K562 (cell line): ENCODE measurements around the gene PPM1E. TPM values are rescaled to one million over a fixed set of nuclear protein-coding genes. Genes with fewer than 3 reads are reported as not detected.

Experiments
- ATAC-seq: fragments of 200-7000 bp; cut with Tn5 transposase; 3 replicates; pipeline ENCODE4 v1.9.1; 2020; ENCODE audit warnings: moderate library complexity
- BruUV-seq: library from RNA; stranded (reverse); fragments of 400-500 nt; replicated peaks from 2 replicates; lab custom pipeline; 2021; lab: Mats Ljungman, UMichigan
- CTCF ChIA-PET: fragments of 300-600 bp; formaldehyde crosslinking; extraction: SDS; loops from one replicate; lab custom pipeline; 2021; ENCODE audit warnings: low intra/inter-chr PET ratio; lab: Yijun Ruan, JAX
- POLR2A ChIA-PET: fragments of 300-600, 350-650 bp; sonication (Branson Sonifier 250); formaldehyde crosslinking; extraction: SDS; loops from one replicate; lab custom pipeline; 2021; ENCODE audit warnings: antibody characterized with exemption, inconsistent platforms; lab: Yijun Ruan, JAX
- DNase-seq, 4 experiments: peaks; one replicate each; pipeline versions ENCODE4 v3.0.0 to v3.0.0-alpha.2; 2011 to 2018; ENCODE audit warnings: low spot score in 3 of 4, mixed read lengths in 3 of 4; ENCODE audit errors: extremely low read depth in 1 of 4
- FAIRE-seq: peaks from 2 replicates; lab custom pipeline; 2011; peaks lifted over from hg19 to GRCh38; lab: Jason Lieb, UNC
- H2AFZ ChIP-seq: 2 replicates; pipeline ENCODE4 v1.6.0; 2011; ENCODE audit warnings: low read depth, low read length, control low read depth, inconsistent platforms
- H3K27ac ChIP-seq: fragments of 200-600 bp; 3 replicates; pipeline ENCODE4 v1.8.0; 2011; ENCODE audit warnings: low read depth, mild to moderate bottlenecking, control low read depth, inconsistent platforms, low read length, moderate library complexity, mixed read lengths; ENCODE audit errors: extremely low read depth
- H3K27me3 ChIP-seq, 2 experiments: fragments of 300-600 bp in 1 of 2; 2 replicates in 1 of 2; 3 replicates in 1 of 2; pipeline versions ENCODE4 v1.6.0 to v1.8.0; 2011; ENCODE audit warnings: inconsistent platforms in 2 of 2, low read length in 2 of 2, mild to moderate bottlenecking in 1 of 2, mixed read lengths in 1 of 2, moderate library complexity in 1 of 2; ENCODE audit not compliant: control insufficient read depth in 2 of 2, insufficient read depth in 2 of 2
- H3K36me3 ChIP-seq: fragments of 300-600 bp; 3 replicates; pipeline ENCODE4 v1.8.0; 2011; ENCODE audit warnings: mild to moderate bottlenecking, low read length, inconsistent platforms; ENCODE audit not compliant: control insufficient read depth, insufficient read depth
- H3K4me1 ChIP-seq, 2 experiments: fragments of 200-600 bp in 1 of 2; replicated peaks in 1 of 2; 2 replicates in 1 of 2; 3 replicates in 1 of 2; pipeline versions ENCODE4 v1.5.1 to v1.8.0; 2011; ENCODE audit warnings: inconsistent platforms in 2 of 2, low read length in 2 of 2, mild to moderate bottlenecking in 1 of 2, mixed read lengths in 1 of 2, moderate library complexity in 1 of 2; ENCODE audit not compliant: control insufficient read depth in 2 of 2, insufficient read depth in 2 of 2
- H3K4me2 ChIP-seq: 2 replicates; pipeline ENCODE4 v1.6.1; 2011; ENCODE audit warnings: low read length, control low read depth, inconsistent platforms, mixed read lengths; ENCODE audit not compliant: insufficient read depth
- H3K4me3 ChIP-seq: fragments of 200-600 bp; sonication (generic), shearing (Covaris generic); 2 replicates; pipeline ENCODE4 v1.5.1; 2016; ENCODE audit warnings: control low read depth, inconsistent platforms
- H3K79me2 ChIP-seq: fragments of 200-600 bp; 3 replicates; pipeline ENCODE4 v1.8.0; 2011; ENCODE audit warnings: low read length, inconsistent platforms; ENCODE audit not compliant: control insufficient read depth, insufficient read depth
- H3K9ac ChIP-seq, 2 experiments: 2 replicates each; pipeline versions ENCODE4 v1.6.0 to v1.6.1; 2011; ENCODE audit warnings: low read depth in 2 of 2, low read length in 2 of 2, control low read depth in 1 of 2, inconsistent platforms in 1 of 2, mild to moderate bottlenecking in 1 of 2, mixed read lengths in 1 of 2; ENCODE audit not compliant: insufficient read depth in 1 of 2
- H3K9me1 ChIP-seq: one replicate; pipeline ENCODE4 v1.6.0; 2011; ENCODE audit warnings: inconsistent platforms, mild to moderate bottlenecking, low read length, moderate library complexity; ENCODE audit not compliant: control insufficient read depth, insufficient read depth
- H3K9me3 ChIP-seq: replicated peaks from 2 replicates; pipeline ENCODE4 v1.5.1; 2011; ENCODE audit warnings: low read depth, low read length, inconsistent platforms; ENCODE audit not compliant: control insufficient read depth, insufficient read depth
- H4K20me1 ChIP-seq: replicated peaks from 2 replicates; pipeline ENCODE4 v1.6.1; 2011; ENCODE audit warnings: low read length, inconsistent platforms, mixed read lengths; ENCODE audit not compliant: control insufficient read depth, insufficient read depth
- HDAC2 ChIP-seq: fragments of 450-650 bp; IDR thresholded peaks from 2 replicates; pipeline ENCODE4 v1.6.1; 2016; ENCODE audit warnings: mild to moderate bottlenecking
- ZFP1 ChIP-seq: fragments of 450-650 bp; formaldehyde crosslinking; IDR thresholded peaks from 2 replicates; pipeline ENCODE4 v1.4.0; 2020; ENCODE audit warnings: mild to moderate bottlenecking, mixed read lengths
- WGBS: fragments of 100-300 bp; shearing (Covaris generic); methylation state at CpG from one replicate; pipeline ENCODE4 v1.1.6; 2016; ENCODE audit warnings: low coverage, mixed read lengths; ENCODE audit not compliant: insufficient coverage; ENCODE audit errors: missing lambda C conversion rate; 5-methylcytosine and 5-hydroxymethylcytosine counted together
- in situ Hi-C: fragments of 300-500 bp; cut with MboI; formaldehyde crosslinking; loops from 4 replicates; pipeline ENCODE4 v1.15.0; 2018; ENCODE audit warnings: inconsistent platforms, mixed read lengths
- intact Hi-C: fragments of 100-400 bp; cut with micrococcal nuclease; formaldehyde crosslinking; loops from 2 replicates; pipeline ENCODE4 v1.14.2; 2022
- polyA plus RNA-seq, 8 experiments: library from polyadenylated mRNA; depleted of rRNA in 4 of 8; stranded (reverse) in 5 of 8; unstranded in 3 of 8; fragments of >200 nt; fragmentation: Nextera tagmentation in 2 of 8; fragmentation: Illumina TruSeq in 1 of 8; extraction: Ambion mirVana in 2 of 8; extraction: Trizol in 1 of 8; gene quantifications; 2 replicates each; pipeline versions ENCODE4 v1.2.1 to v1.2.3, GENCODE V29; 2011 to 2014; ENCODE audit warnings: inconsistent platforms in 1 of 8, missing spikeins in 1 of 8
- total RNA-seq, 7 experiments: library from RNA; depleted of rRNA in 6 of 7; stranded (reverse); fragments of >200 nt in 6 of 7; fragmentation: Illumina TruSeq in 2 of 7; extraction: Trizol in 2 of 7; gene quantifications; 2 replicates each; pipeline versions ENCODE4 v1.2.1 to v1.2.3, GENCODE V29; 2011 to 2021; ENCODE audit warnings: low replicate concordance in 1 of 7
- TF ChIP-seq, protein P1 (sequence below): fragments of 250-450 bp; sonication (Bioruptor Pico); IDR thresholded peaks from 2 replicates; pipeline ENCODE4 v1.4.0; 2020; ENCODE audit warnings: mild to moderate bottlenecking, moderate library complexity
- TF ChIP-seq, protein P2 (sequence below), 2 experiments: IDR thresholded peaks; 2 replicates each; pipeline ENCODE4 v1.6.1; 2011; ENCODE audit warnings: borderline replicate concordance in 1 of 2, control low read depth in 1 of 2, low read depth in 1 of 2, low read length in 1 of 2, mild to moderate bottlenecking in 1 of 2, mixed read lengths in 1 of 2, moderate library complexity in 1 of 2; ENCODE audit not compliant: insufficient read depth in 1 of 2, insufficient read length in 1 of 2, poor library complexity in 1 of 2, severe bottlenecking in 1 of 2; ENCODE audit errors: extremely low read depth in 1 of 2

PPM1E gene
- total and polyA plus RNA-seq, 9 of the 15 experiments (the other 6 are each of a cell fraction or from before 2014, with no cell fraction given), result 1.0 to 5.7 (median 4.7) TPM

DNA sequence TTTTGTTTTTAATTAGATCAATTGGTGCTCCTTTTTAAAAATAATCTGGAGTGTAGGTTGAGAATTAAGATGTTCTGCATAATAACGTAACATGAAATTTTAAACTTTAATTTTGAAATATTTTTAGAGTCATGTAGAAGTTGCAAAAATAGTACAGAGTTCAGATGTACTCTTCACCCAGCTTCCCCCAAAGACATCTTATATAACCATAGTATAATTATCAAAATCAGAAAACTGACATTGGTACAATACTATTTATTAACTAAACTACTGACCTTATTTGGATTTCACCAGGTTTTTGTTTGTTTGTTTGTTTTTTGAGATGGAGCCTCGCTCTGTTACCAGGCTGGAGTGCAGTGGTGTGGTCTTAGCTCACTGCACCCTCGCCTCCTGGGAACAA, 76.9 kb downstream of the PPM1E start:
- FAIRE-seq (no peak), DNase-seq (no peak), ATAC-seq (no peak)
- WGBS, result 62% methylated on average over 3 of the region's 3 CpGs
- TF ChIP-seq, protein P1, sequence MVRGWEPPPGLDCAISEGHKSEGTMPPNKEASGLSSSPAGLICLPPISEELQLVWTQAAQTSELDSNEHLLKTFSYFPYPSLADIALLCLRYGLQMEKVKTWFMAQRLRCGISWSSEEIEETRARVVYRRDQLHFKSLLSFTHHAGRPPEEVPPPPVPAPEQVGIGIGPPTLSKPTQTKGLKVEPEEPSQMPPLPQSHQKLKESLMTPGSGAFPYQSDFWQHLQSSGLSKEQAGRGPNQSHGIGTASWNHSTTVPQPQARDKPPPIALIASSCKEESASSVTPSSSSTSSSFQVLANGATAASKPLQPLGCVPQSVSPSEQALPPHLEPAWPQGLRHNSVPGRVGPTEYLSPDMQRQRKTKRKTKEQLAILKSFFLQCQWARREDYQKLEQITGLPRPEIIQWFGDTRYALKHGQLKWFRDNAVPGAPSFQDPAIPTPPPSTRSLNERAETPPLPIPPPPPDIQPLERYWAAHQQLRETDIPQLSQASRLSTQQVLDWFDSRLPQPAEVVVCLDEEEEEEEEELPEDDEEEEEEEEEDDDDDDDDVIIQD (CRISPR knock-in tag), result no peak
- TF ChIP-seq ZFP1 (CRISPR knock-in tag) (no peak), HDAC2 (no peak)
- TF ChIP-seq, protein P2, sequence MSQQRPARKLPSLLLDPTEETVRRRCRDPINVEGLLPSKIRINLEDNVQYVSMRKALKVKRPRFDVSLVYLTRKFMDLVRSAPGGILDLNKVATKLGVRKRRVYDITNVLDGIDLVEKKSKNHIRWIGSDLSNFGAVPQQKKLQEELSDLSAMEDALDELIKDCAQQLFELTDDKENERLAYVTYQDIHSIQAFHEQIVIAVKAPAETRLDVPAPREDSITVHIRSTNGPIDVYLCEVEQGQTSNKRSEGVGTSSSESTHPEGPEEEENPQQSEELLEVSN (IDR thresholded peaks at IDR 0.05; ENCODE audit: borderline replicate concordance in 1 of 2, extremely low read depth in 1 of 2, insufficient read depth in 1 of 2, insufficient read length in 1 of 2, low read depth in 1 of 2, low read length in 1 of 2, poor library complexity in 1 of 2, severe bottlenecking in 1 of 2), result no peak
- Histone ChIP-seq H2AFZ (no peak overlapping the region), H3K27ac (no peak overlapping the region), H3K9me1 (no peaks in the 10 kb centered on the region), H3K36me3 (no peaks in the 10 kb centered on the region), H4K20me1 (no peaks in the 10 kb centered on the region), H3K9me3 (no peaks in the 10 kb centered on the region), H3K4me1 (no peaks in the 10 kb centered on the region), H3K4me3 (no peak overlapping the region), H3K79me2 (no peaks in the 10 kb centered on the region), H3K9ac (no peak overlapping the region), H3K27me3 (no peaks in the 10 kb centered on the region), H3K4me2 (no peak overlapping the region)
- ChIA-PET CTCF (no interaction called here), POLR2A (interaction anchor here (0.6 kb wide), 1 partner anchor 787 kb away, joined by 3 read pairs; the partner anchor contains the start of gene CLTC)
- BruUV-seq, result no TSS peak
- in situ Hi-C loops (no loop called here), intact Hi-C loops (no loop called here)
